H1 (cell line): Measurements from ENCODE around the gene DEPDC4. TPM values are rescaled to one million over a fixed set of nuclear protein-coding genes. Genes with fewer than 3 reads are reported as not detected.

Experiments used
- CTCF ChIA-PET: fragments of 300-600 bp; sonication (Branson Sonifier 250); formaldehyde crosslinking; loops from one replicate; lab custom pipeline; 2021; ENCODE audit not compliant: partially characterized antibody; lab: Charles Lee
- POLR2A ChIA-PET: fragments of 300-600 bp; sonication (Branson Sonifier 250); formaldehyde crosslinking; loops from one replicate; lab custom pipeline; 2021; ENCODE audit warnings: inconsistent platforms; ENCODE audit not compliant: partially characterized antibody; lab: Charles Lee
- DNase-seq, 2 experiments: peaks; one replicate each; pipeline versions ENCODE4 v3.0.0 to v3.0.0-alpha.2; 2010 to 2022; ENCODE audit warnings: low spot score in 2 of 2, low read depth in 1 of 2, mixed read lengths in 1 of 2
- FAIRE-seq: peaks from 2 replicates; lab custom pipeline; 2011; peaks lifted over from hg19 to GRCh38; lab: Jason Lieb, UNC
- H2AFZ ChIP-seq: 2 replicates; pipeline ENCODE4 v1.8.1; 2012; ENCODE audit warnings: low read length, inconsistent platforms
- H2AK5ac ChIP-seq: 2 replicates; pipeline ENCODE4 v1.6.1; 2013; ENCODE audit warnings: low read depth, low read length
- H2BK120ac ChIP-seq: replicated peaks from 2 replicates; pipeline ENCODE3; 2013; ENCODE audit warnings: low read depth, low read length, inconsistent platforms
- H2BK12ac ChIP-seq: 2 replicates; pipeline ENCODE4 v1.6.1; 2013; ENCODE audit warnings: low read depth, low read length
- H2BK15ac ChIP-seq: 2 replicates; pipeline ENCODE4 v1.6.1; 2013; ENCODE audit warnings: low read length
- H2BK20ac ChIP-seq: 2 replicates; pipeline ENCODE4 v1.6.1; 2013; ENCODE audit warnings: low read length
- H2BK5ac ChIP-seq: 2 replicates; pipeline ENCODE4 v1.6.1; 2013; ENCODE audit warnings: low read depth, low read length
- H3K14ac ChIP-seq: 2 replicates; pipeline ENCODE4 v1.6.1; 2013; ENCODE audit warnings: inconsistent platforms; ENCODE audit not compliant: insufficient read length
- H3K18ac ChIP-seq: 2 replicates; pipeline ENCODE4 v1.6.1; 2013; ENCODE audit warnings: low read length; ENCODE audit errors: extremely low read depth
- H3K23ac ChIP-seq: 2 replicates; pipeline ENCODE4 v1.6.1; 2013; ENCODE audit warnings: inconsistent platforms; ENCODE audit not compliant: insufficient read length
- H3K23me2 ChIP-seq: 2 replicates; pipeline ENCODE4 v1.6.1; 2013; ENCODE audit warnings: low read depth, low read length
- H3K27ac ChIP-seq: 2 replicates; pipeline ENCODE4 v1.6.1; 2011; ENCODE audit warnings: low read depth, low read length, inconsistent platforms
- H3K27me3 ChIP-seq, 4 experiments: replicated peaks in 1 of 4; 1 replicate in 1 of 4; 2 replicates in 3 of 4; pipeline versions ENCODE4 v1.6.1 to v1.8.1; 2011 to 2013; ENCODE audit warnings: low read length in 3 of 4, mild to moderate bottlenecking in 3 of 4, inconsistent platforms in 2 of 4, mixed read lengths in 2 of 4, moderate library complexity in 1 of 4; ENCODE audit not compliant: control insufficient read depth in 3 of 4, insufficient read depth in 3 of 4; ENCODE audit errors: extremely low read depth in 1 of 4
- H3K36me3 ChIP-seq, 4 experiments: 2 replicates each; pipeline versions ENCODE4 v1.6.1 to v1.8.1; 2011 to 2013; ENCODE audit warnings: mild to moderate bottlenecking in 4 of 4, low read length in 3 of 4, moderate library complexity in 2 of 4, control low read depth in 1 of 4, inconsistent platforms in 1 of 4; ENCODE audit not compliant: insufficient read depth in 4 of 4, control insufficient read depth in 2 of 4
- H3K4ac ChIP-seq: replicated peaks from 2 replicates; pipeline ENCODE3; 2013; ENCODE audit warnings: low read length, low read depth, mixed read lengths, inconsistent platforms; ENCODE audit not compliant: insufficient read length
- H3K4me1 ChIP-seq, 4 experiments: replicated peaks in 1 of 4; 1 replicate in 1 of 4; 2 replicates in 3 of 4; pipeline versions ENCODE4 v1.6.1 to v1.8.1; 2011 to 2013; ENCODE audit warnings: low read length in 3 of 4, inconsistent platforms in 2 of 4, mixed read lengths in 1 of 4; ENCODE audit not compliant: insufficient read depth in 4 of 4, control insufficient read depth in 3 of 4
- H3K4me2 ChIP-seq, 2 experiments: 2 replicates each; pipeline versions ENCODE4 v1.6.1 to v1.8.1; 2011 to 2013; ENCODE audit warnings: low read depth in 2 of 2, low read length in 2 of 2, control low read depth in 1 of 2, inconsistent platforms in 1 of 2, mild to moderate bottlenecking in 1 of 2; ENCODE audit not compliant: insufficient read depth in 1 of 2
- H3K4me3 ChIP-seq, 4 experiments: fragments of 200-600, 300-600 bp in 1 of 4; sonication (generic), shearing (Covaris generic), sonication (Bioruptor Twin) in 1 of 4; 2 replicates each; pipeline versions ENCODE4 v1.5.1 to v1.8.1; 2011 to 2016; ENCODE audit warnings: low read length in 4 of 4, low read depth in 3 of 4, control low read depth in 2 of 4, inconsistent platforms in 2 of 4, mild to moderate bottlenecking in 2 of 4, mixed read lengths in 1 of 4, moderate library complexity in 1 of 4; ENCODE audit not compliant: insufficient read depth in 2 of 4; ENCODE audit errors: extremely low read depth in 1 of 4
- H3K56ac ChIP-seq: replicated peaks from 2 replicates; pipeline ENCODE3; 2013; ENCODE audit warnings: low read depth, mild to moderate bottlenecking, mixed read lengths, low read length, inconsistent platforms; ENCODE audit not compliant: insufficient read length
- H3K79me1 ChIP-seq: 2 replicates; pipeline ENCODE4 v1.6.1; 2013; ENCODE audit warnings: low read depth, low read length, control low read depth
- H3K79me2 ChIP-seq, 2 experiments: 2 replicates each; pipeline versions ENCODE4 v1.6.1 to v1.8.1; 2012 to 2013; ENCODE audit warnings: low read length in 2 of 2, mild to moderate bottlenecking in 2 of 2, inconsistent platforms in 1 of 2; ENCODE audit not compliant: insufficient read depth in 2 of 2, control insufficient read depth in 1 of 2
- H3K9ac ChIP-seq, 4 experiments: replicated peaks in 1 of 4; 1 replicate in 1 of 4; 2 replicates in 3 of 4; pipeline versions ENCODE4 v1.6.1 to v1.8.1; 2011 to 2013; ENCODE audit warnings: low read depth in 3 of 4, low read length in 3 of 4, control low read depth in 2 of 4, mild to moderate bottlenecking in 2 of 4, moderate library complexity in 2 of 4, inconsistent platforms in 1 of 4; ENCODE audit errors: extremely low read depth in 1 of 4
- H3K9me3 ChIP-seq, 2 experiments: 2 replicates each; pipeline versions ENCODE4 v1.6.1 to v1.8.1; 2012 to 2013; ENCODE audit warnings: mild to moderate bottlenecking in 2 of 2, moderate library complexity in 2 of 2, control low read depth in 1 of 2, inconsistent platforms in 1 of 2, low read depth in 1 of 2, low read length in 1 of 2, mixed read lengths in 1 of 2; ENCODE audit not compliant: insufficient read depth in 2 of 2
- H4K20me1 ChIP-seq, 2 experiments: replicated peaks in 1 of 2; 2 replicates each; pipeline versions ENCODE3 to v1.8.1; 2011 to 2013; ENCODE audit warnings: inconsistent platforms in 2 of 2, low read length in 2 of 2, mild to moderate bottlenecking in 1 of 2; ENCODE audit not compliant: insufficient read depth in 2 of 2, control insufficient read depth in 1 of 2
- H4K5ac ChIP-seq: 2 replicates; pipeline ENCODE4 v1.6.1; 2013; ENCODE audit warnings: low read length, low read depth, mixed read lengths, inconsistent platforms; ENCODE audit not compliant: insufficient read length
- H4K8ac ChIP-seq: 2 replicates; pipeline ENCODE4 v1.8.0; 2013; ENCODE audit warnings: mild to moderate bottlenecking, moderate library complexity, low read length, inconsistent platforms; ENCODE audit not compliant: insufficient read depth; ENCODE audit errors: extremely low read depth
- H4K91ac ChIP-seq: replicated peaks from 2 replicates; pipeline ENCODE3; 2013; ENCODE audit warnings: low read length, mixed read lengths, inconsistent platforms; ENCODE audit not compliant: insufficient read length
- BACH1 ChIP-seq: IDR thresholded peaks from 2 replicates; pipeline ENCODE4 v1.6.1; 2012; ENCODE audit warnings: low read length, improper control_type of control experiment
- BRCA1 ChIP-seq: IDR thresholded peaks from 2 replicates; pipeline ENCODE4 v1.6.1; 2012; ENCODE audit warnings: low read depth, low read length, improper control_type of control experiment
- CHD1 ChIP-seq: IDR thresholded peaks from 2 replicates; pipeline ENCODE4 v1.6.1; 2012; ENCODE audit warnings: low read depth, low read length, improper control_type of control experiment
- CTBP2 ChIP-seq: IDR thresholded peaks from 2 replicates; pipeline ENCODE4 v1.7.0; 2011; ENCODE audit warnings: borderline replicate concordance, mild to moderate bottlenecking, moderate library complexity, mixed read lengths, low read length; ENCODE audit not compliant: insufficient read depth, insufficient read length
- EGR1 ChIP-seq: IDR thresholded peaks from 2 replicates; pipeline ENCODE4 v1.6.1; 2011; ENCODE audit warnings: low read depth, low read length, borderline replicate concordance
- RNF2 ChIP-seq: fragments of 200-900, 300-1000 bp; sonication (generic); IDR thresholded peaks from 2 replicates; pipeline ENCODE4 v1.7.1; 2016; ENCODE audit warnings: borderline replicate concordance, low read depth, mild to moderate bottlenecking, antibody characterized with exemption, low read length; ENCODE audit not compliant: poor library complexity, severe bottlenecking; ENCODE audit errors: missing control alignments
- SP2 ChIP-seq: IDR thresholded peaks from 2 replicates; pipeline ENCODE4 v1.6.1; 2012; ENCODE audit warnings: mild to moderate bottlenecking, low read length, inconsistent platforms
- SUZ12 ChIP-seq: fragments of 200-600 bp; sonication (generic); IDR thresholded peaks from 2 replicates; pipeline ENCODE4 v1.6.1; 2012; ENCODE audit warnings: mild to moderate bottlenecking, inconsistent platforms, low read length, moderate library complexity, mixed read lengths
- TAF1 ChIP-seq: IDR thresholded peaks from 2 replicates; pipeline ENCODE4 v1.6.1; 2011; ENCODE audit warnings: mild to moderate bottlenecking, low read depth, low read length
- WGBS, 2 experiments: shearing (Covaris generic) in 1 of 2; methylation state at CpG; one replicate each; pipeline versions ENCODE4 v1.1.6 to v1.1.7; 2013 to 2015; ENCODE audit warnings: low lambda C conversion rate in 2 of 2, mixed read lengths in 2 of 2, inconsistent platforms in 1 of 2, low coverage in 1 of 2, missing lambda C conversion rate in 1 of 2; ENCODE audit not compliant: insufficient replicate concordance in 2 of 2, insufficient coverage in 1 of 2, insufficient read length in 1 of 2; ENCODE audit errors: extremely low coverage in 1 of 2, missing lambda C conversion rate in 1 of 2; 5-methylcytosine and 5-hydroxymethylcytosine counted together
- polyA plus RNA-seq, 7 experiments: library from polyadenylated mRNA; depleted of rRNA in 3 of 7; stranded (reverse) in 5 of 7; unstranded in 2 of 7; fragments of >200 nt in 5 of 7; fragments of 200-250 nt in 2 of 7; gene quantifications; 1 replicate in 5 of 7; 2 replicates in 1 of 7; 4 replicates in 1 of 7; pipeline versions ENCODE4 v1.2.1 to v1.2.3, GENCODE V29; 2011 to 2013; ENCODE audit warnings: missing spikeins in 2 of 7, mixed read lengths in 2 of 7
- total RNA-seq: library from RNA; stranded (reverse); fragmentation: NEBNext Ultra II Directional; extraction: Animal tissue kit (Norgen Biotek cat#: 25700); gene quantifications from 2 replicates; pipeline ENCODE4 v1.2.1, GENCODE V29; 2021

DEPDC4 gene
- total and polyA plus RNA-seq, 2 of the 8 experiments (the other 6 are each of a cell fraction or from before 2014, with no cell fraction given), result 0.80 to 3.8 TPM

DNA sequence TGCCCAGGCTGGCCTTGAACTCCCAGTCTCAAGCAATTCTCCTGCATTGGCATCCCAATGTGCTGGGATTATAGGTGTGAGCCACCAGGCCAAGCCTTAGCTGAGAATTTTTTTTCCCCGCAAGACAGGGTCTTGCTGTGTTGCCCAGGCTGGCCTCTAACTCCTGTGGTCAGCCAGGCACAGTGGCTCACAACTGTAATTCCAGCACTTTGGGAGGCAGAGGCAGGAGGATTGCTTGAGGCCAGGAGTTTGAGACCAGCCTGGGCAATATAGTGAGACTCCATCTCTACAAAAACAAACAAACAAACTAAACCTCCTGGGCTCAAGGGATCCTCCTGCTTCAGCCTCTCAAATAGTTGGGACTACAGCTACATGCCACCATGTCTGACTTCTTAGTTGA lies 27.3 kb downstream of the DEPDC4 start:
- H2AK5ac ChIP-seq, result no peak overlapping the region
- H3K79me1 ChIP-seq, result no peaks in the 10 kb centered on the region
- no peak overlapping the region for H2AFZ ChIP-seq
- H3K18ac ChIP-seq, result no peak overlapping the region
- no peaks in the 10 kb centered on the region for H3K23me2 ChIP-seq
- no peak overlapping the region for H3K4ac ChIP-seq
- no peak overlapping the region for H2BK15ac ChIP-seq
- H3K4me2 ChIP-seq, result no peak overlapping the region
- H4K91ac ChIP-seq, result no peak overlapping the region
- peaks cover 0 to 2% of the 10 kb centered on the region in 2 experiments for H4K20me1 ChIP-seq
- no peaks in the 10 kb centered on the region for H3K79me2 ChIP-seq
- no peak overlapping the region for H3K14ac ChIP-seq
- no peak overlapping the region for H2BK120ac ChIP-seq
- no peak overlapping the region for H2BK20ac ChIP-seq
- WGBS, 2 experiments, result 94% methylated on average over 1 of the region's 1 CpG; no CpG with 5 or more reads in 1 of the 2 experiments
- no peak overlapping the region for H3K23ac ChIP-seq
- H3K4me1 ChIP-seq, result no peaks in the 10 kb centered on the region
- H3K27ac ChIP-seq, result no peak overlapping the region
- no peak overlapping the region for H4K5ac ChIP-seq
- TF ChIP-seq BRCA1 (no peak), BACH1 (no peak), SP2 (no peak), CTBP2 (no peak), RNF2 (no peak), EGR1 (no peak), TAF1 (no peak), CHD1 (no peak), SUZ12 (no peak)
- no peaks in the 10 kb centered on the region for H3K36me3 ChIP-seq
- H3K27me3 ChIP-seq, result no peaks in the 10 kb centered on the region
- no peak overlapping the region for H2BK12ac ChIP-seq
- H3K9ac ChIP-seq, result no peak overlapping the region
- no peaks in the 10 kb centered on the region for H3K9me3 ChIP-seq
- no peak overlapping the region for H4K8ac ChIP-seq
- ChIA-PET CTCF (interaction anchor here (0.6 to 0.8 kb wide), 2 partner anchors 165 to 1519 kb away, joined by 3 read pairs; no protein-coding TSS in a partner anchor), POLR2A (interaction anchor here (1.2 to 1.7 kb wide), 2 partner anchors 13 to 15 kb away, joined by 3 to 4 read pairs; no protein-coding TSS in a partner anchor)
- no peak overlapping the region for H3K4me3 ChIP-seq
- DNase-seq (no peak), FAIRE-seq (no peak)
- H2BK5ac ChIP-seq, result no peak overlapping the region
- no peak overlapping the region for H3K56ac ChIP-seq
